Activated CD8-positive, alpha-beta memory T cell treated with anti-CD3 and anti-CD28 coated beads for 24 hours (primary cell): ENCODE results near the gene SAMD4A.

Experiments used
- DNase-seq: peaks from one replicate; pipeline ENCODE4 v3.0.0-alpha.2; 2020

Gene SAMD4A, protein sequence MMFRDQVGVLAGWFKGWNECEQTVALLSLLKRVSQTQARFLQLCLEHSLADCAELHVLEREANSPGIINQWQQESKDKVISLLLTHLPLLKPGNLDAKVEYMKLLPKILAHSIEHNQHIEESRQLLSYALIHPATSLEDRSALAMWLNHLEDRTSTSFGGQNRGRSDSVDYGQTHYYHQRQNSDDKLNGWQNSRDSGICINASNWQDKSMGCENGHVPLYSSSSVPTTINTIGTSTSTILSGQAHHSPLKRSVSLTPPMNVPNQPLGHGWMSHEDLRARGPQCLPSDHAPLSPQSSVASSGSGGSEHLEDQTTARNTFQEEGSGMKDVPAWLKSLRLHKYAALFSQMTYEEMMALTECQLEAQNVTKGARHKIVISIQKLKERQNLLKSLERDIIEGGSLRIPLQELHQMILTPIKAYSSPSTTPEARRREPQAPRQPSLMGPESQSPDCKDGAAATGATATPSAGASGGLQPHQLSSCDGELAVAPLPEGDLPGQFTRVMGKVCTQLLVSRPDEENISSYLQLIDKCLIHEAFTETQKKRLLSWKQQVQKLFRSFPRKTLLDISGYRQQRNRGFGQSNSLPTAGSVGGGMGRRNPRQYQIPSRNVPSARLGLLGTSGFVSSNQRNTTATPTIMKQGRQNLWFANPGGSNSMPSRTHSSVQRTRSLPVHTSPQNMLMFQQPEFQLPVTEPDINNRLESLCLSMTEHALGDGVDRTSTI

DNA sequence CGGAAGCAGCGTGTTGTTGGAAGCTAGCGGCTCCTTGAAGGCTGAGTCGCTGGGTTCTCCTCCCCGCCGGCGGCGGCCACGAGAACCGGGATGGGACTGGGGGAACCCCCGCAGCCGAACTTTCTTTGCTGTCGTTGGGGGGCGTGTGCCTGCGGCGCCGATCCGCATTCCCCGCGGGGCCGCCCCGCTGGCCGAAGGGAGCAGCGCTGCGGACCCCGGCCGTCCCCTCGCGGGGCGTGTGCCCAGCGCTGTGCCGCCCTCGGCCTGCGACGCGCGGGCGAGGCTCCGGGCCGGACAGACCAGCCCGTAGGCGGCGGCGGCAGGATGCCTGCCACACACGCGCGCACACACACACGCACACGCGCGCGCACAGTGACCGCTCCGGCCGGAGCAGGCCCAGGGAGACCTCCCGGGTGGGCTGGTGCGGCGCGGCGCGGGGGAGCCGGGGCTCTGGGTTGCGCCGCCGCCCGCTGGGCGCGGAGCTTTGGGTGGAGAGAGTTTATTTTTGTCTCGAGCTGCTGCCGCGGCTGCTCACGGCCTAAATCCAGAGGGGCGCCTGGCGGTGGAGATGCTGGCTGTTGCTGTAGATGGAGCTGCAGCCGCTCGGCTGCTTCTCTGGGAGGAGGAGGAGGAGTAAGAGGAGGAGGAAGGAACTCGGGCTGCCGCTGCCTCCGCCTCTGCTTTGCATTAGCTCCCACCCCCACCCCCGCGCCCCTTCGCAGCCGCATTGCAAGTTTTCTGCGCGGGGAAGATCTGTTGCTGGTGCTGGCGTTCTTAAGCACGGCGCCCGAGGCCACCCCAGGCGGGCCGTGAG lies at the start of gene SAMD4A:
TSS of gene SAMD4A (plus strand) at position 719 of the 814 bp plus-strand sequence. CDS start 789 bp downstream, outside the sequence.
- peak; percentile 82 for DNase-seq

DNA sequence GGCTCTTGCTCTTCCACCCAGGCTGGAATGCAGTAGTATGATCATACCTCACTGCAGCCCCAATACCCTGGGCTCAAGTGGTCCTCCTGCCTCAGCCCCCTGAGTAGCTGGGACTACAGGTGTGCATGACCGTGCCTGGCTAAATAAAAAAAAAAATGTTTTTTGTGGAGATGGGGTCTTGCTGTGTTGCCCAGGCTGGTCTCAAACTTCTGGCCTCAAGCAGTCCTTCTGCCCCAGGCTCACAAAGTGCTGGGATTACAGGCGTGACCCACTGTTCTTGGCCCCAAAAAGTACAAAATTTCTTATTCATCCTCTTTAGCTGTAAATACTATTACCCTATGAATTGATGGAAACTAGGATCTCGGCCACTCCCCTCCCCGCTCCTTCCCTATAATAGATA lies 42.5 kb upstream of the SAMD4A start:
- no peak for DNase-seq

DNA sequence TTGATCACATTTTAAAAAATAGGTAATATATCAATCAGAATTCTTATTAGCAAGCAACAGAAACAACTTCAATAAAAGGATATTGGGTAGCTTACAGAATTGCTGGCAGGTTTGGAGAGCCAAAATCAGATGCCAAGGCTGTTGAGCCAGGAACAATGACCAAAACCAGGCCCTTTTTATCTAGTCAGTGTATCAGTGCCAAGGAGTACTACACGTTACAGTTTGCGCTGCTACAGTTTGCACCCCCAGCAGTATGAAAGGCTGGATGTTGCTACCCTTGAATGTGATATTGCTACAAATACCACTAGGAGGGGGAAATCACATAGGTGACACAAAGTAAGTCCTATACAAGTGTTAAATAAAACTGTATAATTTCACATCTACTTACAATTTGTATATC lies 38.0 kb upstream of the SAMD4A start:
- no peak for DNase-seq

DNA sequence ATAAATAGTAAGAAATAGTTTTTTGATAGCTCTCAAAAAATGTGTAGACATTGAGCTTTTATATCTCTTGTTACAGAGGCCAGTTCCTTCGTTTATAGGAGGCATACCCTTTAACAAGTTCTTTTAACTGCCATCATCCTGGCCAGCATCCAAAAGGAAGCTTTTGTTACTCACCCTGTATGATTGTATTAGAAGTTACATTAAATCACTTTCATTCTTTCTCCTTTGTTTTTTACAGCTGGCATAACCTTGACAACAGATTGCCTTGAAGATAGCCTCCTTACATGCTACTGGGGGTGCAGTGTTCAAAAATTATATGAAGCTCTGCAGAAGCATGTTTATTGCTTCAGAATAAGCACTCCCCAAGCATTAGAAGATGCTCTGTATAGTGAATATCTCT lies 37.1 kb upstream of the SAMD4A start:
- DNase-seq, result no peak

DNA sequence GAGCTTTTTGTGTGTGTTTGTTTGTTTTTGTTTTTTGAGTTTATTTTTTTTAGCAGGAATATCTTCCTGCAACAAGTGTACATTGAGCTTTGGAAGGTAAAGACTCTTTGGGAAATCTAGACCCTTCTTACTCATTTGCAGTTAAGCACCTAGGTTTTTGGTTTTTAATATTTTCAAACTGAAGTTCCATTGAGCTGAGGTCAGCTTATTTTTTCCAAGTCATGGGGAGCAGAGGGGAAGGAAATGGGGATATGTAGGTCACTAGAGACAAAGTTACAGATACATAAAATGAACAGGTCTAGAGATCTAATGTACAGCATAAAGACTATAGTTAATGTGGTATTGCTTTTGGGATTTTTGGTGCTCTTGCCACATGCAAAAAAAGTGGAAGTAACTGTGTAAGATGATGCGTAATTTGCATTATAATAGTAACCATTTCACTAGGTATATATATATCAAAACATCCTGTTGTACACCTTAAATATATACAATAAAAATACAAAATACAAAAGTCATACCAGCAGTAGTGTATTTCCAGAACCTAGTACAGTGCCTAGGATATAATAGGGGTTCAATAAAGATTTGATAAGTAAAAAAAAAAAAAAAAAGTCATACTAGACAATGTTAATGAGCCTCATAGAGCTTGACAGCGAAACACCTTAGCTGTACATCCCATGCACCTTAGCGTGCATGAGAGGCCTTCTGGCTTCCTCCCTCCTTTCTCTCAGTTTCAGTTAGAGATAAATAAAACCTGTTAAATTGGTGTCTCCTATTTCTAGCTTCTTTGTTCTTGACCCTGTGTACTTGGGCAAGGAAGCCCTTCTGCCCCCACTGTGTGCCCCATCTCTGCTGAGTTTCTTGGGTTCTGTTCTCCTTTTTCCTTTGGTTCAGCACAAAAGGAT lies 34.6 kb upstream of the SAMD4A start:
- no peak for DNase-seq

DNA sequence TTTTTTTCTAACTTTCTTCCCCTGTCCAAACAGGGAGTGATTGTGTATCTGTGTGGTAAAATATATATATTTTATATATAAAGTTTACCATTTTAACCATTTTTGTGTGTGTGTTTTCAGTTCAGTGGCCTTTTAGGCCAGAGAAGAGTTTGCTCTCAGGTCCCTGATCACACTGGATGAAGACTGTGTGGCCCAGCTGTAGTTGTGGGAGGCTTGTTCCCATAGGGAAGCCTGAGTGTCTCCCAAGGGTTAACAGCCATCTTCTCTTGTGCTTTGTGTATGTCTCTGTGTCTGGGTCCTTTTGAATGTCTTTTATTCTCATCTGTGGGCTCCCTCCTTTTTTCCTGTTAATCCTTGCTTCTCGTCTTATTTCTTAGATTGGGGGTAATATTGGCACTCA lies 33.8 kb upstream of the SAMD4A start:
- DNase-seq, result no peak

DNA sequence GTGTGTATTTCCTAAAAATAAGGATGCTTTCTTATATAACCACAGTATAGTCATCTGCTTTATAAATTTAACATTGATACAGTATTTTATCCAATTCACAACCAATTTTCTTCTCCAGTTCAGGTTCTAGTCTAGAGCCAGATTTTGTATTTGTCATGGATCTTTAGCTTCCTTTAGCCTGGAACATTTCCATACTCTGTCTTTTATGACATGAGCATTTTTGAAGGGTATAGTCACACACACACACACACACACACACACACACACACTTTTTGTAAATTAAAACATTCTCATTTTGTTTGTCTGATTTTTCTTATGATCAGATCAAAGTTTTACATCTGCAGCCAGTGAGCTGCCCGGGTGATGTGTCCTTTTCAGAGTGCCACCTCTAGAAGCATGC lies 31.8 kb upstream of the SAMD4A start:
- no peak for DNase-seq

DNA sequence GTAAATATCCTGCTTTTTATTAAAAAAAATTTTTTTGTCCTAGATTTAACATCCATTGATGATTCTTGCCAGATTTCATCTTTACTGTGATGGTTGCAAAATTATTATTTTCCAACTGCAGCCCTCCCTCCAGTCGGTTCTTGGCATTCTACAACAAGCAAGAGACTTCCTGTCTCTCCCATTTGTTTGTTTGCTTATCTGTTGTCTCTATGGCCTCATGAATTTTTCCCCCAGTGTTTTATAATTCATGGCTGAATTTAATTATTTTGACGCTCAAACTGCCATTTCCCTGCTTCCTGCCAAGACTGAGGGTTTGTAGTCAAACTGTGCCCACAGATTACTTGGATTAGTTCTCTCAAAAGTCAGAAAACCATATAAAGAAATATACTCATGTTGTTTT lies 31.3 kb upstream of the SAMD4A start:
- DNase-seq, result no peak

DNA sequence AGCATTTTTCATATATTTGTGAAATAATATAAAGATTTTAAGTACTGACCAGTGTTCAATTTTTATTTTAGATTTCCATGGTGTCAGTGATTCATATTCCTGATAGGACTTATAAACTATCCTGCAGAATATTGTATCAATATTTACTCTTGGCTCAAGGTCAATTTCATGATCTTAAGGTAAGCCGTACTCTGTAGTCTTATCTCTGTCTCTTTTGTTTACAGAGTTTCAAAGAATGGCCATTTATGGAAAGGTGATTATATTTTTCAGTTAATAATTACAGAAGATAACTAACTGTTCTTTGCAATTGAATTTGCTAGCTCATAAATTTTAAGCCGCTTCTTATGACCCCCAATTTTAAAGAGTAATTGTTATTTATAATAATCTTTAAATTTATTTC lies 29.3 kb upstream of the SAMD4A start:
- DNase-seq, result no peak

DNA sequence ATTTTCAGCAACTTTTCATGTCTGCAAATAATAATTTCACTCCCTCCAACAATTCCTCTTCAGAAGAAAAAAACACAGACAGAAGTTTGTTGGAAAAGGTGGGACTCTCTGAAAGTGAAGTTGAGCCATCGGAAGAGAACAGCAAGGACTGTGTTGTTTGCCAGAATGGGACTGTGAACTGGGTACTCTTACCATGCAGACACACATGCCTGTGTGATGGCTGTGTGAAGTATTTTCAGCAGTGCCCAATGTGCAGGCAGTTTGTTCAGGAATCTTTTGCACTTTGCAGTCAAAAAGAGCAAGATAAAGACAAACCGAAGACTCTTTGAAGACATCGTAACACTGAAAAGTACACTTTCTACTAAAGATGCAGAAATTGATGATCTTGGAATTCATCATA lies 28.9 kb upstream of the SAMD4A start:
- DNase-seq, result no peak

DNA sequence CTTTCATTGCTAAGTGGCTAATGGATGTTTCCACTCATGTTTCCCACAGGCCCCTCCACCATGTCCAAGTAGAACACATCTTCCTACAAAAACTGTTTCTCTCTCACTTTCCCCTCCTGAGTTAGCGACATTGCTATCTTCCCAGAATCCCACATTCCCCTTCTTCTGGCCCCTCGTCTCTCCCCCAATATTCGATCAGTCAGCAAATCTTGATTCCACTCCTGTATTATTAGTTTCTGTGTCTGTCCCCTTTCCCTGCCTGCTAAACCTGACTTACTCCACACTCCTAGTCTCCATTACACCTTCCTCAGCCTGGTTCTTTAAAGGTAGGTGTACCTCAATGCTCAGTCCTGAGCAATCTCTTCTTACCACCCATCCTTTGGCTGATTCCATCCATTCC lies 19.3 kb upstream of the SAMD4A start:
- no peak for DNase-seq

DNA sequence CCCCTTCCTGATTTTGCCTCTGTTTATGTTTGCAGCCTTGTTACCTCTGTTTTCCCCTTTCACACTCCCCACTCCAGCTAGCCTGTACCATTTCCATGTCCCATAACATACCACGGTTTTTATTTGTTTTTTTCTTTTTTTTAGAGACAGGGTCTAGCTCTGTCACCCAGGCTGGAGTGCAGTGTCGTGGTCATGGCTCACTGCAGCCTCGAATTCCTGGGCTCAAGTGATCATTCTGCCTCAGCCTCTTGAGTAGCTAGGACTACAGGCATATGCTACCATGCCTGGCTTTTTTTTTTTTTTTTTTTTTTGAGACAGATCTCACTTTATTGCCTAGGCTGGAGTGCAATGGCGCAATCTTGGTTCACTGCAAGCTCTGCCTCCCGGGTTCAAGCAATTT lies 18.4 kb upstream of the SAMD4A start:
- no peak for DNase-seq

DNA sequence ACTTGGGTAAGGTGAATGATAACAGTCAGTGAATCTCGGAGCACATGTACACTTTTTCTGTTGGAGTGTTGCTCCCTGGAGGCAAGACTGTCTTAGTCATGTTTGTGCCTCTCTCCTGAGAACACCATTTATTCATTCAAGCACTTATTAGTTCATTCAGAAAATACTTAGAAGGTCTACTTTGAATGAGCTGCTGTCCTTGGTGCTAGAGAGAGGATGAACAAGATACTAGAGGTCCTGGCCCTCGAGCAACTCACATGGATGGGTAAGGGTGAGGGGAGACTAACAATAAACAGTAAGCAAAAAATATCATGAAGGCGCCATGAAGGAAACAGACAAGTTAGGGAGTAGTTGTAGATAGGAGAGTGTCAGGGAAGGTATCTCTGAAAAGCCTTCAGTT lies 17.1 kb upstream of the SAMD4A start:
- no peak for DNase-seq

DNA sequence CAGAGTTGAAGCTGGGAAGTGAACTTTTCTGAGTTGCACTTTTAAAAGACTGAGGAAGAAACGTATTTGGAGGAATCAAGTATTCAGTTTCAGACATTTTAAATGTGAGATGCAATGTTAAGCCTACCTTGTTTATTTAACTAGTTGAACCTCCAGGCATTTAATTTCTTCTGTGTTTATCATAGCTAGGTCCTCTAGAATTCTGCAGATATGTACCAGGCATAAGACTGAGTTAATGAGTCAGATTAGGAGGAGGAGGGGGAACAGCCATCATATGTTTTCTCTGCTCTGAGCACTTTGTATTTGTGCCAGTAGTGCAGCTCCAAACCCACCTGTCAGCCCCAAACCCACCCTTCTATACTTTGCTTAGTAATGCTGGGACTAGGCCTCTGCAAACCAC lies 16.4 kb upstream of the SAMD4A start:
- DNase-seq, result no peak

DNA sequence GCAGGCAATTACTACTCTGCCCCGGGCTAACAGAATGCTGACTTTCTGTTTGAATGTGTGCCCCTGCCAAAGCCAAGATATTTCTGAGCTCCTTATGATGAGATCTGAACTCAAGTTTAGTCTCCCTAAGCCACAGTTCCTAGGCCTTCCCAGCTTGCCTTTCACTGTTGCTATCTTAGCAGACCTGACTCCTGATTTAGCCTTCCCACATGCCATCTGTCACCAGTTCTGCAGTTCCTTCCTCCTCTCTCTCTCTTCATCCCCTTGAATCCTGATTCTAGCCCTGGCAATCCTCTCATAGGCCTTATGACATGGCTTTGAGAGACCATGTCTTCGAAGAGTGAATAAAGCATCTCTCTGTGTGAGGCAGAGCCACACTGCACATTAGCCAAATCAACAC lies 12.5 kb upstream of the SAMD4A start:
- no peak for DNase-seq

DNA sequence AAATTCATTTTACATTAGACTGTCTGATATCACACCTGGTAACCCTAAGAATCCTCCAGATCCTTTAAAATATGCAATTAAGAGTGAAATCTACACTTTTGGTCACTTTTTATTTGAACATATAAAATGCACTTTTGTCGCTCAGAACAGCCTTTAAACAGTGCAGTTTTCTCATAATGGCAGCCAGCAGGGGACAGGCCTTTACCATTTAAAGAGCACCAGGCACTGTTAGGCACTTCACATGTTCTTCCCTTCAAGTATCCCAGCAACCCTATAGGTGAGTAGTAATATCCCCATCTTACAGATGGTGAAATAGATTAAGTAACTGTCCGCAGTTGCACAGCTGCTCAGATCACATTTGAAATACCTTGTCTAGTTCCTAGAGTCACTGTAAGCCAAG lies 11.3 kb upstream of the SAMD4A start:
- no peak for DNase-seq

DNA sequence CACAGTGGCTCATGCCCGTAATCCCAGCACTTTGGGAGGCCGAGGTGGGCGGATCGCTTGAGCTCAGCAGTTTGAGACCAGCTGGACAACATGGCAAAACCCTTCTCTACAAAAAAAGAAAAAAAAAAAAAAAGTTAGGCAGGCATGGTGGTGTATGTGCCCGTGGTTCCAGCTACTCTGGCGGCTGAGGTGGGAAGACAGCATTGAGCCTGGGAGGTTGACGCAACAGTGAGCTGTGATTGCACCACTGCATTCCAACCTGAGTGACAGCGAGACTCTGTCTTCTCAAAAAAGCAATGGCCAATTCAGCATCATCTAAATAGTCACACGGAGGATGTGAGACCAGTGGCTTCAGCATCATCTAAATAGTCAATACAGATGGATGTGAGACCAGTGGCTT lies 10.4 kb upstream of the SAMD4A start:
- no peak for DNase-seq

DNA sequence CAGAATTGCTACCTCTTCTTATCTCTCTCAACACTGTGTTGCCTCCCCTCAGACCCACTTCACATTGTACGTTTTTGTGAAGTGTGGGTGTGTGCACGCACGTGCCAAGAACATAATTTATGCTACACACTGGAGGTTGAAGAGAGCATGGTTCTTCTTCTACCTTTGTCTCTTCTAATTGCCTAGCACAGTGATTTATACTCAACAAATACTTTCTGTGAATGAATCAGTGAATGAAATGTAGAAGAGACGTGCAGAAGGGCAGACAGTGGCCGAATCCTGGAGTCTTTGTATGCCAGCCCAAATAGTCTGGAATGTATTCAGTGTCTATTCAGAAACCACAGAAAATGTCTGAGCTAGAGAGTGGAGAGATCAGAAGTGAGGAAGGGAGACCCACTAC lies 4.6 kb upstream of the SAMD4A start:
- DNase-seq, result no peak

DNA sequence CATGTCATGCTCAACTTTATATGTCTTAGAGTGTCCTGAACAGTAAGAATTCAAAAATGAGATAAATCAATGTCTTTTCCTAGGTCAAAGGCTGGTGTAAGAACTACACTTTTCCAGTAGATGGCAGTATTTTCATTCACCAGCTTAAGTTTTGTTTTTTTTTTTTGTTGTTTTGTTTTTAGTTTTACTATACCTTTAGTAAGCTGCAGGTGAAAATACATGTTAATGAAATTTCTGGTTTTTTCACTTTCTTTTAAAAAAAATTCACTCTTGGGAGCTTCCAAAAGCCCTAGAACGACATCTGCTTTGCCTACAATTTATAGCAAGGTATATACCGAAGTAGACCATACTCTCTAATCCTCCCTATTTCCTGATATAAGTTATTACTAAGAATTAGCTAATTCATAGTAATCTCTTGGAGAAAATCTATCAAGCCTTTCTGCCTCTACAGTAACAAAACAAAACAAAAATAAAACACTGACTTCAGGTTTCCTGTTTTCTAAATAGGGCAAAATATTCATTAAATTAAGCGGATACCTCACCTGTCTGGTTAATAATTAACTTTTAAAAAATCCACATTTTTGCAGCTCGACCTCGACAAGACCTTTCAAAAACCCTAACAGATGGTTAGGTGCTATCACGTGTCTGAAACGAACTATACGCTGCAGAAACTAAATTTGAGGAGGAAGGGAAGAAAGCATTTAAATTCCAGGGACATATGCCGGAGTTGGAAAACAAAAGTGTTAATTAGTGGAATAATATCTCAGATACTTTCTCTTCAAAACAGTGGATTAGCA lies 2.7 kb upstream of the SAMD4A start:
- DNase-seq, result no peak

DNA sequence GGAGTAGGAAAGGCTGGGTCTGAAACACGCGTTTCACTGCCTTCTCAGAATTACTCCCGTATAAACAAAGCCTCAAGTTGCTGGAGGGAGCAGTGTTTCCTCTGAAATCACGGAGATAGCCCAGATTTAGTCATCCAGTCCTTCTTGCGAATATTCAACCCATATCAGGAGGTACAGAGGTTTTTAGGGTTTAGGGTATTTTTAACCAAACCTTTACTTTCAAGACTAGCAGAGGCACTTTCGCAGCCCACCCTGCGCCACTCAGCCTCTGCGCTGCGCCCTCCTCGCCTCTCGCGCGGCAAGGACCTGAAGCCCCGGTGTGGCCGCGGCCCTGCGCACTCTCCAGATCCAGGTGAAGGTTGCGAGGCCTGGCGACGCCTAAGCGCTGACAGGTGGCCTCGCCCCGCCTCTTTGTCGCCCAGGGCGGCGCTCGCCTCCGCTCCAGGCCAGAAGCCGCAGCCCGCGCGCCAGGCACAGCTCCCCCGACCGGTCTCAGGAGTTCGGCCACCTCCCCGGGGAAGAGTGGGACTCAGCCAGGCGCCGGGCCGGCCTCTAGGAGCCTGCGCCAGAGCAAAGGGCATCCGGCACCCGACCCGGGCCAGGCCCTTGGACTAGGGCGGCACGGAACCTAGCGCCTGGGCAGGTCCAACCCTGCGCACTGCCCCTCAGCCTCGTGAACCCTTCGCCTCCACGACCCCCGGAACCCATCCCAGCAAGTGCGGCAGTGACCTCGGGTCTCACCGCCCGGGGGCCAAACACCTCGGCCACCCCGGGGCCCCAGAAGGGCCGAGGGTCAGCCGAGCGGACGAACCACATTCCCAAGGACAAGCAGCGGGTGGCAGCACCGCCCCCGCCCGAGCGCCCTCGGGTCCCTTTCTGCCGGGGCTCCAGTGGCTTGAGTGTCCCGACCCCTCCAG lies 1.8 kb upstream of the SAMD4A start:
- DNase-seq, result peak; percentile 84
